ENCODE results near the gene TSPAN32.

- TF ChIP-seq ATF3 (IDR thresholded peaks at IDR 0.05) (no peak), CTCF (IDR thresholded peaks at IDR 0.05 in 2 of 3, conservative IDR thresholded peaks at IDR 0.05 in 1 of 3; ENCODE audit: borderline replicate concordance in 1 of 3, insufficient read depth in 1 of 3, low read depth in 2 of 3, low read length in 2 of 3) (no peak), CEBPB (IDR thresholded peaks at IDR 0.05; ENCODE audit: low read depth) (no peak), POLR2A (IDR thresholded peaks at IDR 0.05; ENCODE audit: borderline replicate concordance, extremely low read depth, insufficient read depth, insufficient read length) (no peak), ZBTB33 (IDR thresholded peaks at IDR 0.05; ENCODE audit: extremely low read depth, insufficient replicate concordance, low read length) (no peak), REST (IDR thresholded peaks at IDR 0.05; ENCODE audit: low read depth) (no peak)
Measured at GRCh38 chr11:2268729-2269600, 32.8 kb upstream of the TSPAN32 start.

All from HCT116 (cell line).